ENCODE data around the gene TMEM179B.

DNA sequence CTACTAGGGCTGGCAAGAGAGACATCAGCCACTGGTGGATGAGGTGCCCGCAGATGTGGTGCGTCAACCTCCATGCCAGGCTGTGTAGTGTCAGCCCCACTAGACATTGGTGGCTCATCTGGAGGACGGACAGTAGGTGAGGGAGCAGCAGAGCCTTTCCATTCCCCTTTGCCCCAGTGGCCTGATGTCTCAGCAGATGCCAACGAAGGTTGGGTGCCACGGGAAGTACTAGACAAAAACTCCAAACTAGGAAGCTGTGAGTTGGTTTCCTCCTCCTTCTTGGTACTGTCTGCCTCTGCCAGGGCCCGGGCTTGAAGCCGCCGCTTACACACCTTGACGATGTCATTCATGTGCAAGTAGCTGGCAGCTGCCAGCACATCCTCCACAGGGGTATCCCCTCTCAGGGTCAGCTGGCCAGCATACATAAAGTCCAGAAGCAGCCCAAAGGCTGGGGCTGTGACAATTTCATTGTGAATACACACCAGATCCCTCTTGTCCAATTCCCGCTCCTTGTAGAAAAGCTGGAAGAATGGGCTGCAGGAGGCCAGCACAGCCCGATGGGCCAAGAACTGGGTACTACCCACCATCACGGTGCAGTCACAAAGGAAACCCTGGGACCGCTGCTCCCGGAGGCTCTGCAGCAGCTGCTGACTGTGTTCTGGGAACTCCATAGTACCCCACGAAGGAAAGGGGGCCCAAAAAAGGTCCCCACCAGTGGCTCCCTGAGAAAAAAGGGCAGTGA is 34.0 kb upstream of the TMEM179B start:
- no peak for TF ChIP-seq CTCF (IDR thresholded peaks at IDR 0.05; ENCODE audit: low read depth, low read length)
- TF ChIP-seq EZH2phosphoT487 (IDR thresholded peaks at IDR 0.05; ENCODE audit: low read depth), result no peak

Data from OCI-LY3 (cell line).